ENCODE data around the gene CDH3. TPM values are rescaled to one million over a fixed set of nuclear protein-coding genes. Genes with fewer than 3 reads are reported as not detected.

The CDH3 gene
- total and polyA plus RNA-seq, 2 experiments from 2014 or later: 78.0 to 210 TPM

DNA sequence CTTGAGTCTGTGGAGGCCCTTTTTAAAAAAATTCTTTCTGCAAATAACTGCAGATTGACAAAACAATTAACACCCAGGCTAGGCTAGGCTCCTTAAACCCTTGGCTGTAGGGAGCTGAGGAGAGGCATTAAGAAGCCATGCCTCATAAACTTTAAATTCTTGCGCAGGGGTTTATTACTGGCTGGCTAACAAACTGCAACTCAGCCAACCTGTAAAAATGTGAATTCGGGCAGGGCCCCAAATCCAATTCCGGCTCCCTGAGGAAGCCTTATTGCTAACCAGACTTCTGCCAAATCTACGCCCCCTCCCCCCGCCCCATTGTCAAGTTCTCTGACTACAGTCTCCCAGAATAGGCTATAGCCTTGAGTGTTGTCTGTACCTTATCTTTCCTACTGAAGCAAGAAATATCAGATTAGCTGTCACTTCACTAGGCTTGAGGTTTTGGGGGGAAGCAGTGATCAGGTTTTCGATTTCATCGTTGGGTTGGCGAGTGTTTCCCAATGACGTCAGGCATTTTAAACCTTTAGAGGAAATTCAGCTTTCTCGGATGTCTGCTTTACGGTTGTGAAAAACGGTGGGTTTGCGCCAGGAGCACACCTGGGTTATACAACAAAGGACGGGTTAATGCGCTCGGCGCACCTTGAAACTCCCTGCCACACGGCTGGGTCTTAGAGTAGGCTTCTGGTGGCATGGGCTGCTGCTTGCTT lies 2.0 kb downstream of the CDH3 start (continued):
- TF ChIP-seq, protein P1, sequence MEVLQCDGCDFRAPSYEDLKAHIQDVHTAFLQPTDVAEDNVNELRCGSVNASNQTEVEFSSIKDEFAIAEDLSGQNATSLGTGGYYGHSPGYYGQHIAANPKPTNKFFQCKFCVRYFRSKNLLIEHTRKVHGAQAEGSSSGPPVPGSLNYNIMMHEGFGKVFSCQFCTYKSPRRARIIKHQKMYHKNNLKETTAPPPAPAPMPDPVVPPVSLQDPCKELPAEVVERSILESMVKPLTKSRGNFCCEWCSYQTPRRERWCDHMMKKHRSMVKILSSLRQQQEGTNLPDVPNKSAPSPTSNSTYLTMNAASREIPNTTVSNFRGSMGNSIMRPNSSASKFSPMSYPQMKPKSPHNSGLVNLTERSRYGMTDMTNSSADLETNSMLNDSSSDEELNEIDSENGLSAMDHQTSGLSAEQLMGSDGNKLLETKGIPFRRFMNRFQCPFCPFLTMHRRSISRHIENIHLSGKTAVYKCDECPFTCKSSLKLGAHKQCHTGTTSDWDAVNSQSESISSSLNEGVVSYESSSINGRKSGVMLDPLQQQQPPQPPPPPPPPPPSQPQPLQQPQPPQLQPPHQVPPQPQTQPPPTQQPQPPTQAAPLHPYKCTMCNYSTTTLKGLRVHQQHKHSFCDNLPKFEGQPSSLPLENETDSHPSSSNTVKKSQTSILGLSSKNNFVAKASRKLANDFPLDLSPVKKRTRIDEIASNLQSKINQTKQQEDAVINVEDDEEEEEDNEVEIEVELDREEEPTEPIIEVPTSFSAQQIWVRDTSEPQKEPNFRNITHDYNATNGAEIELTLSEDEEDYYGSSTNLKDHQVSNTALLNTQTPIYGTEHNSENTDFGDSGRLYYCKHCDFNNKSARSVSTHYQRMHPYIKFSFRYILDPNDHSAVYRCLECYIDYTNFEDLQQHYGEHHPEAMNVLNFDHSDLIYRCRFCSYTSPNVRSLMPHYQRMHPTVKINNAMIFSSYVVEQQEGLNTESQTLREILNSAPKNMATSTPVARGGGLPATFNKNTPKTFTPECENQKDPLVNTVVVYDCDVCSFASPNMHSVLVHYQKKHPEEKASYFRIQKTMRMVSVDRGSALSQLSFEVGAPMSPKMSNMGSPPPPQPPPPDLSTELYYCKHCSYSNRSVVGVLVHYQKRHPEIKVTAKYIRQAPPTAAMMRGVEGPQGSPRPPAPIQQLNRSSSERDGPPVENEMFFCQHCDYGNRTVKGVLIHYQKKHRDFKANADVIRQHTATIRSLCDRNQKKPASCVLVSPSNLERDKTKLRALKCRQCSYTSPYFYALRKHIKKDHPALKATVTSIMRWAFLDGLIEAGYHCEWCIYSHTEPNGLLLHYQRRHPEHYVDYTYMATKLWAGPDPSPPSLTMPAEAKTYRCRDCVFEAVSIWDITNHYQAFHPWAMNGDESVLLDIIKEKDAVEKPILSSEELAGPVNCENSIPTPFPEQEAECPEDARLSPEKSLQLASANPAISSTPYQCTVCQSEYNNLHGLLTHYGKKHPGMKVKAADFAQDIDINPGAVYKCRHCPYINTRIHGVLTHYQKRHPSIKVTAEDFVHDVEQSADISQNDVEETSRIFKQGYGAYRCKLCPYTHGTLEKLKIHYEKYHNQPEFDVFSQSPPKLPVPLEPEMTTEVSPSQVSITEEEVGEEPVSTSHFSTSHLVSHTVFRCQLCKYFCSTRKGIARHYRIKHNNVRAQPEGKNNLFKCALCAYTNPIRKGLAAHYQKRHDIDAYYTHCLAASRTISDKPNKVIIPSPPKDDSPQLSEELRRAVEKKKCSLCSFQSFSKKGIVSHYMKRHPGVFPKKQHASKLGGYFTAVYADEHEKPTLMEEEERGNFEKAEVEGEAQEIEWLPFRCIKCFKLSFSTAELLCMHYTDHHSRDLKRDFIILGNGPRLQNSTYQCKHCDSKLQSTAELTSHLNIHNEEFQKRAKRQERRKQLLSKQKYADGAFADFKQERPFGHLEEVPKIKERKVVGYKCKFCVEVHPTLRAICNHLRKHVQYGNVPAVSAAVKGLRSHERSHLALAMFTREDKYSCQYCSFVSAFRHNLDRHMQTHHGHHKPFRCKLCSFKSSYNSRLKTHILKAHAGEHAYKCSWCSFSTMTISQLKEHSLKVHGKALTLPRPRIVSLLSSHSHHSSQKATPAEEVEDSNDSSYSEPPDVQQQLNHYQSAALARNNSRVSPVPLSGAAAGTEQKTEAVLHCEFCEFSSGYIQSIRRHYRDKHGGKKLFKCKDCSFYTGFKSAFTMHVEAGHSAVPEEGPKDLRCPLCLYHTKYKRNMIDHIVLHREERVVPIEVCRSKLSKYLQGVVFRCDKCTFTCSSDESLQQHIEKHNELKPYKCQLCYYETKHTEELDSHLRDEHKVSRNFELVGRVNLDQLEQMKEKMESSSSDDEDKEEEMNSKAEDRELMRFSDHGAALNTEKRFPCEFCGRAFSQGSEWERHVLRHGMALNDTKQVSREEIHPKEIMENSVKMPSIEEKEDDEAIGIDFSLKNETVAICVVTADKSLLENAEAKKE (CRISPR knock-in tag; IDR thresholded peaks at IDR 0.05): no peak
- TF ChIP-seq, protein P2, sequence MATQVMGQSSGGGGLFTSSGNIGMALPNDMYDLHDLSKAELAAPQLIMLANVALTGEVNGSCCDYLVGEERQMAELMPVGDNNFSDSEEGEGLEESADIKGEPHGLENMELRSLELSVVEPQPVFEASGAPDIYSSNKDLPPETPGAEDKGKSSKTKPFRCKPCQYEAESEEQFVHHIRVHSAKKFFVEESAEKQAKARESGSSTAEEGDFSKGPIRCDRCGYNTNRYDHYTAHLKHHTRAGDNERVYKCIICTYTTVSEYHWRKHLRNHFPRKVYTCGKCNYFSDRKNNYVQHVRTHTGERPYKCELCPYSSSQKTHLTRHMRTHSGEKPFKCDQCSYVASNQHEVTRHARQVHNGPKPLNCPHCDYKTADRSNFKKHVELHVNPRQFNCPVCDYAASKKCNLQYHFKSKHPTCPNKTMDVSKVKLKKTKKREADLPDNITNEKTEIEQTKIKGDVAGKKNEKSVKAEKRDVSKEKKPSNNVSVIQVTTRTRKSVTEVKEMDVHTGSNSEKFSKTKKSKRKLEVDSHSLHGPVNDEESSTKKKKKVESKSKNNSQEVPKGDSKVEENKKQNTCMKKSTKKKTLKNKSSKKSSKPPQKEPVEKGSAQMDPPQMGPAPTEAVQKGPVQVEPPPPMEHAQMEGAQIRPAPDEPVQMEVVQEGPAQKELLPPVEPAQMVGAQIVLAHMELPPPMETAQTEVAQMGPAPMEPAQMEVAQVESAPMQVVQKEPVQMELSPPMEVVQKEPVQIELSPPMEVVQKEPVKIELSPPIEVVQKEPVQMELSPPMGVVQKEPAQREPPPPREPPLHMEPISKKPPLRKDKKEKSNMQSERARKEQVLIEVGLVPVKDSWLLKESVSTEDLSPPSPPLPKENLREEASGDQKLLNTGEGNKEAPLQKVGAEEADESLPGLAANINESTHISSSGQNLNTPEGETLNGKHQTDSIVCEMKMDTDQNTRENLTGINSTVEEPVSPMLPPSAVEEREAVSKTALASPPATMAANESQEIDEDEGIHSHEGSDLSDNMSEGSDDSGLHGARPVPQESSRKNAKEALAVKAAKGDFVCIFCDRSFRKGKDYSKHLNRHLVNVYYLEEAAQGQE (IDR thresholded peaks at IDR 0.05; ENCODE audit: unreplicated experiment): no peak
- TF ChIP-seq, protein P3, sequence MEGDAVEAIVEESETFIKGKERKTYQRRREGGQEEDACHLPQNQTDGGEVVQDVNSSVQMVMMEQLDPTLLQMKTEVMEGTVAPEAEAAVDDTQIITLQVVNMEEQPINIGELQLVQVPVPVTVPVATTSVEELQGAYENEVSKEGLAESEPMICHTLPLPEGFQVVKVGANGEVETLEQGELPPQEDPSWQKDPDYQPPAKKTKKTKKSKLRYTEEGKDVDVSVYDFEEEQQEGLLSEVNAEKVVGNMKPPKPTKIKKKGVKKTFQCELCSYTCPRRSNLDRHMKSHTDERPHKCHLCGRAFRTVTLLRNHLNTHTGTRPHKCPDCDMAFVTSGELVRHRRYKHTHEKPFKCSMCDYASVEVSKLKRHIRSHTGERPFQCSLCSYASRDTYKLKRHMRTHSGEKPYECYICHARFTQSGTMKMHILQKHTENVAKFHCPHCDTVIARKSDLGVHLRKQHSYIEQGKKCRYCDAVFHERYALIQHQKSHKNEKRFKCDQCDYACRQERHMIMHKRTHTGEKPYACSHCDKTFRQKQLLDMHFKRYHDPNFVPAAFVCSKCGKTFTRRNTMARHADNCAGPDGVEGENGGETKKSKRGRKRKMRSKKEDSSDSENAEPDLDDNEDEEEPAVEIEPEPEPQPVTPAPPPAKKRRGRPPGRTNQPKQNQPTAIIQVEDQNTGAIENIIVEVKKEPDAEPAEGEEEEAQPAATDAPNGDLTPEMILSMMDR (conservative IDR thresholded peaks at IDR 0.05; ENCODE audit: low read depth in 2 of 2): no peak
- TF ChIP-seq STAT1 (IDR thresholded peaks at IDR 0.05; ENCODE audit: unreplicated experiment) (no peak), EZH2phosphoT487 (IDR thresholded peaks at IDR 0.05; ENCODE audit: unreplicated experiment) (no peak), EZH2 (IDR thresholded peaks at IDR 0.05; ENCODE audit: low read depth, unreplicated experiment) (no peak), POLR2AphosphoS5 (IDR thresholded peaks at IDR 0.05; ENCODE audit: low read depth) (no peak), ZNF114 (CRISPR knock-in tag; IDR thresholded peaks at IDR 0.05) (no peak), JUNB (IDR thresholded peaks at IDR 0.05; ENCODE audit: unreplicated experiment) (no peak)

All from GM23338 (cell line).